H1 (cell line): ENCODE measurements around the gene AVL9. TPM values are rescaled to one million over a fixed set of nuclear protein-coding genes. Genes with fewer than 3 reads are reported as not detected.

Source experiments
- CTCF ChIA-PET: fragments of 300-600 bp; sonication (Branson Sonifier 250); formaldehyde crosslinking; loops from one replicate; lab custom pipeline; 2021; ENCODE audit not compliant: partially characterized antibody; lab: Charles Lee
- POLR2A ChIA-PET: fragments of 300-600 bp; sonication (Branson Sonifier 250); formaldehyde crosslinking; loops from one replicate; lab custom pipeline; 2021; ENCODE audit warnings: inconsistent platforms; ENCODE audit not compliant: partially characterized antibody; lab: Charles Lee
- DNase-seq, 2 experiments: peaks; one replicate each; pipeline versions ENCODE4 v3.0.0 to v3.0.0-alpha.2; 2010 to 2022; ENCODE audit warnings: low spot score in 2 of 2, low read depth in 1 of 2, mixed read lengths in 1 of 2
- FAIRE-seq: peaks from 2 replicates; lab custom pipeline; 2011; peaks lifted over from hg19 to GRCh38; lab: Jason Lieb, UNC
- H2AFZ ChIP-seq: 2 replicates; pipeline ENCODE4 v1.8.1; 2012; ENCODE audit warnings: low read length, inconsistent platforms
- H2AK5ac ChIP-seq: 2 replicates; pipeline ENCODE4 v1.6.1; 2013; ENCODE audit warnings: low read depth, low read length
- H2BK120ac ChIP-seq: replicated peaks from 2 replicates; pipeline ENCODE3; 2013; ENCODE audit warnings: low read depth, low read length, inconsistent platforms
- H2BK12ac ChIP-seq: 2 replicates; pipeline ENCODE4 v1.6.1; 2013; ENCODE audit warnings: low read depth, low read length
- H2BK15ac ChIP-seq: 2 replicates; pipeline ENCODE4 v1.6.1; 2013; ENCODE audit warnings: low read length
- H2BK20ac ChIP-seq: 2 replicates; pipeline ENCODE4 v1.6.1; 2013; ENCODE audit warnings: low read length
- H2BK5ac ChIP-seq: 2 replicates; pipeline ENCODE4 v1.6.1; 2013; ENCODE audit warnings: low read depth, low read length
- H3K14ac ChIP-seq: 2 replicates; pipeline ENCODE4 v1.6.1; 2013; ENCODE audit warnings: inconsistent platforms; ENCODE audit not compliant: insufficient read length
- H3K18ac ChIP-seq: 2 replicates; pipeline ENCODE4 v1.6.1; 2013; ENCODE audit warnings: low read length; ENCODE audit errors: extremely low read depth
- H3K23ac ChIP-seq: 2 replicates; pipeline ENCODE4 v1.6.1; 2013; ENCODE audit warnings: inconsistent platforms; ENCODE audit not compliant: insufficient read length
- H3K23me2 ChIP-seq: 2 replicates; pipeline ENCODE4 v1.6.1; 2013; ENCODE audit warnings: low read depth, low read length
- H3K27ac ChIP-seq: 2 replicates; pipeline ENCODE4 v1.6.1; 2011; ENCODE audit warnings: low read depth, low read length, inconsistent platforms
- H3K27me3 ChIP-seq, 4 experiments: replicated peaks in 1 of 4; 1 replicate in 1 of 4; 2 replicates in 3 of 4; pipeline versions ENCODE4 v1.6.1 to v1.8.1; 2011 to 2013; ENCODE audit warnings: low read length in 3 of 4, mild to moderate bottlenecking in 3 of 4, inconsistent platforms in 2 of 4, mixed read lengths in 2 of 4, moderate library complexity in 1 of 4; ENCODE audit not compliant: control insufficient read depth in 3 of 4, insufficient read depth in 3 of 4; ENCODE audit errors: extremely low read depth in 1 of 4
- H3K36me3 ChIP-seq, 4 experiments: 2 replicates each; pipeline versions ENCODE4 v1.6.1 to v1.8.1; 2011 to 2013; ENCODE audit warnings: mild to moderate bottlenecking in 4 of 4, low read length in 3 of 4, moderate library complexity in 2 of 4, control low read depth in 1 of 4, inconsistent platforms in 1 of 4; ENCODE audit not compliant: insufficient read depth in 4 of 4, control insufficient read depth in 2 of 4
- H3K4ac ChIP-seq: replicated peaks from 2 replicates; pipeline ENCODE3; 2013; ENCODE audit warnings: low read length, low read depth, mixed read lengths, inconsistent platforms; ENCODE audit not compliant: insufficient read length
- H3K4me1 ChIP-seq, 4 experiments: replicated peaks in 1 of 4; 1 replicate in 1 of 4; 2 replicates in 3 of 4; pipeline versions ENCODE4 v1.6.1 to v1.8.1; 2011 to 2013; ENCODE audit warnings: low read length in 3 of 4, inconsistent platforms in 2 of 4, mixed read lengths in 1 of 4; ENCODE audit not compliant: insufficient read depth in 4 of 4, control insufficient read depth in 3 of 4
- H3K4me2 ChIP-seq, 2 experiments: 2 replicates each; pipeline versions ENCODE4 v1.6.1 to v1.8.1; 2011 to 2013; ENCODE audit warnings: low read depth in 2 of 2, low read length in 2 of 2, control low read depth in 1 of 2, inconsistent platforms in 1 of 2, mild to moderate bottlenecking in 1 of 2; ENCODE audit not compliant: insufficient read depth in 1 of 2
- H3K4me3 ChIP-seq, 4 experiments: fragments of 200-600, 300-600 bp in 1 of 4; sonication (generic), shearing (Covaris generic), sonication (Bioruptor Twin) in 1 of 4; 2 replicates each; pipeline versions ENCODE4 v1.5.1 to v1.8.1; 2011 to 2016; ENCODE audit warnings: low read length in 4 of 4, low read depth in 3 of 4, control low read depth in 2 of 4, inconsistent platforms in 2 of 4, mild to moderate bottlenecking in 2 of 4, mixed read lengths in 1 of 4, moderate library complexity in 1 of 4; ENCODE audit not compliant: insufficient read depth in 2 of 4; ENCODE audit errors: extremely low read depth in 1 of 4
- H3K56ac ChIP-seq: replicated peaks from 2 replicates; pipeline ENCODE3; 2013; ENCODE audit warnings: low read depth, mild to moderate bottlenecking, mixed read lengths, low read length, inconsistent platforms; ENCODE audit not compliant: insufficient read length
- H3K79me1 ChIP-seq: 2 replicates; pipeline ENCODE4 v1.6.1; 2013; ENCODE audit warnings: low read depth, low read length, control low read depth
- H3K79me2 ChIP-seq, 2 experiments: 2 replicates each; pipeline versions ENCODE4 v1.6.1 to v1.8.1; 2012 to 2013; ENCODE audit warnings: low read length in 2 of 2, mild to moderate bottlenecking in 2 of 2, inconsistent platforms in 1 of 2; ENCODE audit not compliant: insufficient read depth in 2 of 2, control insufficient read depth in 1 of 2
- H3K9ac ChIP-seq, 4 experiments: replicated peaks in 1 of 4; 1 replicate in 1 of 4; 2 replicates in 3 of 4; pipeline versions ENCODE4 v1.6.1 to v1.8.1; 2011 to 2013; ENCODE audit warnings: low read depth in 3 of 4, low read length in 3 of 4, control low read depth in 2 of 4, mild to moderate bottlenecking in 2 of 4, moderate library complexity in 2 of 4, inconsistent platforms in 1 of 4; ENCODE audit errors: extremely low read depth in 1 of 4
- H3K9me3 ChIP-seq, 2 experiments: 2 replicates each; pipeline versions ENCODE4 v1.6.1 to v1.8.1; 2012 to 2013; ENCODE audit warnings: mild to moderate bottlenecking in 2 of 2, moderate library complexity in 2 of 2, control low read depth in 1 of 2, inconsistent platforms in 1 of 2, low read depth in 1 of 2, low read length in 1 of 2, mixed read lengths in 1 of 2; ENCODE audit not compliant: insufficient read depth in 2 of 2
- H4K20me1 ChIP-seq, 2 experiments: replicated peaks in 1 of 2; 2 replicates each; pipeline versions ENCODE3 to v1.8.1; 2011 to 2013; ENCODE audit warnings: inconsistent platforms in 2 of 2, low read length in 2 of 2, mild to moderate bottlenecking in 1 of 2; ENCODE audit not compliant: insufficient read depth in 2 of 2, control insufficient read depth in 1 of 2
- H4K5ac ChIP-seq: 2 replicates; pipeline ENCODE4 v1.6.1; 2013; ENCODE audit warnings: low read length, low read depth, mixed read lengths, inconsistent platforms; ENCODE audit not compliant: insufficient read length
- H4K8ac ChIP-seq: 2 replicates; pipeline ENCODE4 v1.8.0; 2013; ENCODE audit warnings: mild to moderate bottlenecking, moderate library complexity, low read length, inconsistent platforms; ENCODE audit not compliant: insufficient read depth; ENCODE audit errors: extremely low read depth
- H4K91ac ChIP-seq: replicated peaks from 2 replicates; pipeline ENCODE3; 2013; ENCODE audit warnings: low read length, mixed read lengths, inconsistent platforms; ENCODE audit not compliant: insufficient read length
- RNF2 ChIP-seq: fragments of 200-900, 300-1000 bp; sonication (generic); IDR thresholded peaks from 2 replicates; pipeline ENCODE4 v1.7.1; 2016; ENCODE audit warnings: borderline replicate concordance, low read depth, mild to moderate bottlenecking, antibody characterized with exemption, low read length; ENCODE audit not compliant: poor library complexity, severe bottlenecking; ENCODE audit errors: missing control alignments
- TEAD4 ChIP-seq: IDR thresholded peaks from 2 replicates; pipeline ENCODE4 v1.6.1; 2012; ENCODE audit warnings: low read depth, low read length, inconsistent platforms, mixed read lengths
- YY1 ChIP-seq: IDR thresholded peaks from 2 replicates; pipeline ENCODE4 v1.6.1; 2011; ENCODE audit warnings: low read depth, mild to moderate bottlenecking, low read length
- WGBS, 2 experiments: shearing (Covaris generic) in 1 of 2; methylation state at CpG; one replicate each; pipeline versions ENCODE4 v1.1.6 to v1.1.7; 2013 to 2015; ENCODE audit warnings: low lambda C conversion rate in 2 of 2, mixed read lengths in 2 of 2, inconsistent platforms in 1 of 2, low coverage in 1 of 2, missing lambda C conversion rate in 1 of 2; ENCODE audit not compliant: insufficient replicate concordance in 2 of 2, insufficient coverage in 1 of 2, insufficient read length in 1 of 2; ENCODE audit errors: extremely low coverage in 1 of 2, missing lambda C conversion rate in 1 of 2; 5-methylcytosine and 5-hydroxymethylcytosine counted together
- polyA plus RNA-seq, 7 experiments: library from polyadenylated mRNA; depleted of rRNA in 3 of 7; stranded (reverse) in 5 of 7; unstranded in 2 of 7; fragments of >200 nt in 5 of 7; fragments of 200-250 nt in 2 of 7; gene quantifications; 1 replicate in 5 of 7; 2 replicates in 1 of 7; 4 replicates in 1 of 7; pipeline versions ENCODE4 v1.2.1 to v1.2.3, GENCODE V29; 2011 to 2013; ENCODE audit warnings: missing spikeins in 2 of 7, mixed read lengths in 2 of 7
- total RNA-seq: library from RNA; stranded (reverse); fragmentation: NEBNext Ultra II Directional; extraction: Animal tissue kit (Norgen Biotek cat#: 25700); gene quantifications from 2 replicates; pipeline ENCODE4 v1.2.1, GENCODE V29; 2021

Gene AVL9
- total and polyA plus RNA-seq, 2 of the 8 experiments (the other 6 are each of a cell fraction or from before 2014, with no cell fraction given): 15.5 to 42.1 TPM

DNA sequence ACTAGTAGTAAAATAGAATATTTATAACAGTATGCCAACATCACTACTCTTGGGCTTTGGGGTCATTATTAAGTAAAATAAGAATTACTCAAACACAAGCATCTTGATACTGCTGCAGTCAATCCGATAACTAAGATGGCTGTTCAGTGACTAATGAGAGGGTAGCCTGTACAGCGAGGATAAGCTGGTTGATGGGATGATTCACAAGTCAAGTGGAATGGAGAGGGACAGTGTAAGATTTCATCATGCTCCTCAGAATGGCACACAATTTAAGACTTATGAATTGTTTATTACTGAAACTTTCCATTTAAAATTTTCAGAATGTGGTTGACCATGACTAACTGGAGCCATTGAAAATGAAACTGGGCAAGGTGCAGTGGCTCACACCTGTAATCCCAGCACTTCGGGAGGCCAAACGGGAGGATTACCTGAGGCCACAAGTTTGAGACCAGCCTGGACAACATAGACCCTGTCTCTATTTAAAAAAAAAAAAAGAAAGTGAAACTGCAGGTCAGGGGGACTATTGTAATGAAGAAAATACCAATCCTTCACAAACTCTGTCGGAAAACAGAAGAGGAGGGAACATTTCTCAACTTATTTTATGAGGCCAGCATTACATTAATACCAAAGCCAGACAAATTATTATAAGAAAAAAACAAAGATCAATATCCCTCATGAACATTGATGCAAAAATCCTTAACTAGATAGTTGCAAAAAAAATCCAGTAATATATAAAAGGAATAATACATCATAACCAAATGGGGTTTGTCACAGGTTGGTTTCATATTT lies 11.2 kb downstream of the AVL9 start:
- Histone ChIP-seq H3K23ac (no peak overlapping the region), H3K27me3 (no peaks in the 10 kb centered on the region), H3K79me1 (no peaks in the 10 kb centered on the region), H3K4me2 (no peak overlapping the region), H2AK5ac (no peak overlapping the region), H2BK5ac (no peak overlapping the region), H3K4me1 (no peaks in the 10 kb centered on the region; a peak in 1 of 7 replicates), H3K9ac (no peak overlapping the region), H2AFZ (no peak overlapping the region), H3K79me2 (peaks cover 5 to 85% of the 10 kb centered on the region in 2 experiments; a peak in 3 of 4 replicates), H3K4me3 (no peak overlapping the region), H3K27ac (no peak overlapping the region), H3K36me3 (no peaks in the 10 kb centered on the region; a peak in 1 of 8 replicates), H2BK15ac (no peak overlapping the region), H2BK120ac (no peak overlapping the region), H2BK20ac (no peak overlapping the region), H2BK12ac (no peak overlapping the region), H4K8ac (no peak overlapping the region), H3K4ac (no peak overlapping the region), H4K20me1 (peaks cover 4 to 5% of the 10 kb centered on the region in 2 experiments), H3K9me3 (no peaks in the 10 kb centered on the region), H3K14ac (no peak overlapping the region), H4K5ac (no peak overlapping the region), H3K18ac (no peak overlapping the region; the same call in 1 of the 2 replicates), H4K91ac (no peak overlapping the region), H3K56ac (no peak overlapping the region), H3K23me2 (no peaks in the 10 kb centered on the region)
- TF ChIP-seq TEAD4 (no peak), RNF2 (no peak), YY1 (no peak)
- FAIRE-seq: no peak
- ChIA-PET CTCF (no interaction called here), POLR2A (interaction anchor here (2.3 kb wide), 1 partner anchor 10 kb away, joined by 10 read pairs; the partner anchor contains the start of gene AVL9)
- WGBS, 2 experiments: 97% methylated on average over 5 of the region's 5 CpGs; no CpG with 5 or more reads in 1 of the 2 experiments
- DNase-seq: no peak
